Suppressor macrophage (primary cell): ENCODE results near the gene FAM216B.
"Not testable (repeated sequence)": the region's sequence is repeated elsewhere in the genome, so short reads cannot be mapped to it uniquely, and the experiment has no call there.

Experiments
- DNase-seq, 4 experiments: peaks; one replicate each; pipeline ENCODE4 v3.0.0-alpha.2; 2020 to 2022
- total RNA-seq, 17 experiments: gene quantifications; one replicate each; lab custom pipeline; 2026; ENCODE audit warnings: mixed read lengths in 6 of 17, inconsistent platforms in 3 of 17; lab: John Stamatoyannopoulos, UW

Gene FAM216B
- total RNA-seq, result 0 to 1.4 (median 0) reads per million in 17 experiments

DNA sequence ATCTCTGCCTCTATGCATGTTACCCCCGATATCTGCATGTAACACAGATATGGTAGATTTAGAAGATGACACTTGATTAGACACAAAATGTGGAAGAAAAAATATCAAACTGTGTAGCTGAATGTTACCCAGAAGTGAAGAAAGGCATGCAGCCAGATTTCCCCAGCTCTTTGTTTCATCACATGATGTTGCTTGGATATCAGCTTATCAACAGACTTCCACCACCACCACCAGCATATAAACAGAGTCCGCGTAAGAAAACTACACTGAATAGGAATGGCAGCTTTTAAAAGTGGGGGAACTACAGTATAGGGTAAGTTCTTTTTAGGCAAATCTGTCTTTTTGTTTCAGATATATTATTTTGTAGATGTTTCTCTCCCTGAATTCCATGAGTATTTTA is at the start of gene FAM216B:
FAM216B (plus strand) TSS at position 233 of the 400 bp plus-strand sequence. CDS start 2,484 bp downstream, outside the sequence.
- no peak for DNase-seq

DNA sequence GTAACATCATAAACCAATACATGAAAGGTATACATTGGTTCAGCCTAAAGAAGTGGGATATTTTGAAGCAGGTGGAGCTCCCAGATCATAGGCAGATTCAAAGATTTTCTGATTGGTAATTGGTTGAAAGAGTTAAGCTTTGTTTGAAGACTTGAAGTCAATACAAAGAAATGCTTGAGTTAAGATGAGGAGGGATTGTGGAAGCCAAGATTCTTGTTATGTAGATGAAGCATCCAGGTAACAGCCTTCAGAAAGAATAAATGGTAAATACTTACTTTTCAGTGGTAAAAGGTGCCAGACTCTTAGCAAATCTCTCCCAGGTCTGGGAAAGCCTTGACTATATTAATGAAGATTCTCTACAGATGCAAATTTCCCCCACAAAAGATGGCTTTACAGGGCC is 49.3 kb upstream of the FAM216B start:
- DNase-seq, result no peak

DNA sequence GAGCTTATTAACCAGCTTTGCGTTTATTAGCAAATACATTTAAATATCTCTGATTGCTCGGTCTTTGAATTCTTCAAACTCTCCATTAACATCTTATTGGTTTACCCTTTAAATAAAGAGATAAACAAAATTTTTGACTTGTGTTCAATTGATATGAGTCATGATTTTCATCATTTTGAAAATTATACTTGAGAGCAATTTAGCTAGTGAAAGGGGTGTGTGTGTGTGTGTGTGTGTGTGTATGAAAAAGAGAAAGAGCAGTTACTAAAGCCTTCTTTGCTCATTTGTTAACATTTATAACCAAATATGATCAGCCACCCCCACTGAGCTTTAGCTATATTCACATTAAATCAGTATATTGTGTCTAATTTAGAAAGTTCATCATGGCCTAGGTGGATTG is 48.3 kb upstream of the FAM216B start:
- DNase-seq, result no peak

DNA sequence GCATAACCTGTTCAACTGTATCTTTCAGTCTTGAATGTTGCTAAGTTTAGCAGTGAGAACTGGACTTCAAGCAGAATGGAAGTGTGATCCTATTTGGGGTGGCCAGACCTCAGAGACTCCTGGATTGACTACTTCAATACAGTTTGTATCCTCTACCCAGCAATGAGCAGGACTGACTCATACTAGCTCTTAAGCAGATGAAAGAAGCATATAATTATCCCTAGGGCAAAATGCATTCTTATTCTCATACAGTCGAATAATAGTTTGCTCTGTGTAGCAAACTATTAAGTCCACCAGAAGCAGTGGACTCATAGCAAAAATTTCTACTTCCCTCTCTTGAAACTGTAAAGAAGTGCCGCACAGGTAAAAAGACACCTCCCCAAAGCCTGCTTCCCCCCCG is 46.4 kb upstream of the FAM216B start:
- no peak for DNase-seq

DNA sequence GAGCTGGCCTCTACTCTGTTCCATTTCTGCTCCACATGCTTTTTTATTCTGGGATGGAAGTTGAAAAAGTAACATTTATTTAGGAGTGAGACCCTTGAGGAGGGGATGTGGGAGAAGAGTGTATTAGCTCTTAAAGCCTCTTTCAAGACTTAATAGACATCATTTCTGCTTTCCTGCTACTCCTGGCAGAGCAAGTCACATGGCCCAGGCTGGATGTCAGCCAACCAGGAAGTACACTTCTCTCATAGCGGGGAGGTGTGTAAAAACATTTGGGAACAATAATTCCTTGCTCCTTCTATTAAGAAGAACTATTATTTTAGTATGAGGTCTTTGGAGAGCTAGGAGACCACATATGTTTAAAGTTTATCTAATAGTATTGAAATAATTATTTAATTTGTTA is 40.6 kb upstream of the FAM216B start:
- DNase-seq, result peak; percentile 66 to 84 (median 76)

DNA sequence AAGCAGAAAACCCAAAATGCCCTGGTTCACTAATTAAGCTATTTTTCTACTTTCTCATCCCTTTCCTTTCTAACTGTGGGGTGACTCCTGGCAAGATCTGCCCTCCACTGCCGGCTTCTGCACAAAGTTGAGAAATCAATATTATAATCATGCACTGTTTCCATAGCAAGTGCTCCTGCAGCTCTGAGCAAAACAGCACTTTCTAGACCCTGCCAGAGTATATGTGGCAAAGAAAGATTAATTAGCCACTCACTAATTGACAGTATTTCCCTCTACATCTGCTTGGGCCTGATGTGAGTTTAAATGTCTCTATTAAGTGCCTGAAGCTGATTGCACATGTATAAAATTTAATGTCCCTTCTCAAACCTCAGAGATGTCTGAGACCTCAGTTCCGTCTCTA is 39.5 kb upstream of the FAM216B start:
- DNase-seq, result no peak

DNA sequence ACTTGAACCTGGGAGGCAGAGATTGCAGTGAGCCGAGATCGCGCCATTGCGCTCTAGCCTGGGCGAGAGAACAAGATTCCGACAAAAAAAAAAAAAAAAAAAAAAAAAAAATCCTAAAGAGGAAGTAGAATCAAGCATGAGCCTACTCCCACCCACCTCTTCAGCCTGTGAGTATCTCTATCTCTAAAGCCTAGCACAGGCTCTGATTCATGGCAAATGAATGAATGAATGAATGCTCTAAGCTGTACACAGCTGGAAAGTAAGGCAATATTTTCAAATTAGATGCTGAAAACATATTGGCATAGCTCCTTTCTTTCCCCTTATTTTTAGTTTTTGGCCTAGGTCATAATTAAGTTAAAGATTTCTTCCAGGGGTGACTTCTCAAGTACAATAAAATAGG is 35.7 kb upstream of the FAM216B start:
- peak; percentile 10 to 66 (median 62) for DNase-seq

DNA sequence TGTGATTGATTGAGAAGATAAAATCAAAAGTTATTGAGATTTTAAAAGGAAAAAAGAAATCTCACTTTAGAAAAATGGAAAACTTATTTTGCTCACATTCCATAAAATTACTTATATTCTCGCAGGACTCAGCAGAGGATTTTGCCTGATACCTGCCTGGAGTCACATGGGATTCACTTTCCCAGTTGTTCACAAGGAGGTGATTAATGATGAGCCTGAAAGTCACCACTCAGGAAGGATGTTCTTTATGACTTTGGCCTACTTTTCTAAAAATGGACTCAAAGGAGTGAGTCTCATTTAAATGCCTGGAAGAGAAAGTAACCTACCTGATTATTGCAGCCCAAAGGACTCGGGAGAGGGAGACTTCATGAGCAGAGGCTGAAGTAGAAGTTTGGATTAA is 34.5 kb upstream of the FAM216B start:
- DNase-seq, result no peak

DNA sequence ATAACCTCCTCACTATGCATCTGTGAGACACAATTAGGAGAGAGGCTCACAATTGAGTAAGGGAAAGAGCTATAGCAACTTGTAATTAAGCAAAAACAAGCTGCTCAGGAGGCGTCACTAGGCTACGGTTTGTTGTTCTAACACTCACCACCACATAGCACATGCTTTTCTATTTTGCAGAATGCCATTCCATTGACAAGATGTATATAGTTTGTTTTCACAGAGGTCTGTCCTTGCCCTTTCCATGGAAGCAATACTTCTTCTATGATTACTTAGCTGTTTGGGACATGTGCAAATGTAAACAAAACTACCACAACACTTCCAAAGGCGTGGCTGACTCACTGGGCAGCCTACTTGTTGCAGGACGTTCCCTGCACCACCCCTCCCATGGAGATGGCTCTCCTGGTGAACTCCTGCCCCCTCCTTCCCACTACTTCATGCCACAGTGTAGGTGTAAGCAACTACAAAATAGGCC is 33.9 kb upstream of the FAM216B start:
- DNase-seq, result peak in 1 of 4 experiments; percentile 12

DNA sequence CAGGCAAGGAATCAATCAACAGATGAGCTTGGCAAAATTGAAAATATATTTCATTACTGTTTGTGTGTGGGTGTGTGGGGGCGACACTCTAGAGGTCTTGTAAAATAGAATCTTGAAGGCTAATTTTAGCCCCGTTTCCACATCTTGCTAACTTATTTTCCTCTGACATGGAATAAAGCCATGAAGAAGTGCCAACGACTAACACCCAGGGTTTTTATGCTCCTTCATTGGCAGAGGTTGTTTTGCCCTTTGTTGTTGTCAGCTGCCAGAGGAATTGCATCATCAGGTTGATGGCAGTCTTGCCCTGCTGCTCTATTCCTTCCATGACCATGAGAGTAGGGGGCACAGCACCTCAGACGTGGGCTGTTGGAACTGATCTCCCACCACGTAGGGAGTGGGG is 30.6 kb upstream of the FAM216B start:
- DNase-seq, result no peak

DNA sequence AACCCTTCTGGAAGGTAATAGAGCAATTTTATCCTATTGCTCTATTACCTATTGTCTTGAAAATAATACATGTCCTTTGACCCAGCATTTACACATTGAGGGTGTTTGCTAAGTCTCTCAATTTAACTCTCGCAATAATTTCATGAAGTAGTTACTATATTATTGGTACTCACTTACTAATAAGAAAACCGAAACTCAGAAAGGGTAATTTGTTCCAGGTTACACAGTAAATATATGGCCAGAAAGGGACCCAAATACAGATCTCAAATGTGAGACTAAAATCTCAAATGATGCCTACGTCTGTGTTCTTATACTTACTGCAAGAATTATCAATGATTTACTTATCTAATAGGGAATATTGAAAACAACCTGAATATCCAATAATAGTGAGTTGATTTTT is 29.7 kb upstream of the FAM216B start:
- DNase-seq, result no peak

DNA sequence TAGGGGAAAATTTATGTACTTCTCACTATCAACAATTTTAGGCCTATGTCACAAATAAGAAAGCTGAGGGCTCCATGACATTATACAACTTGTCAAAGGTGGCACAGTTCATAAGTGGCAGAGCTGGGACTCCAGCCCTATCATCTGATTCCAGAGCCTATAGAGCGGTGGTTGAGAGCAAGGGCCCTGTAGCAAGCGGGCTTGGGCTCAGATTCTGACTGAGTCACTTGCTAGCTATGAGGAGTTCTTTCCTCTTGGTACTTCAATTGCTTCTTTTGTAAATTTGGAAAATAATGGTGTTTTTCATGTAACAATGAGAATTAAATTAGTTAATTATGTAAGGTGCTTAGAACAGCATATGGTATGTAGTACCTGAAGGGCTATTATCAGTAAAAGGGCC is 28.7 kb upstream of the FAM216B start:
- no peak for DNase-seq

DNA sequence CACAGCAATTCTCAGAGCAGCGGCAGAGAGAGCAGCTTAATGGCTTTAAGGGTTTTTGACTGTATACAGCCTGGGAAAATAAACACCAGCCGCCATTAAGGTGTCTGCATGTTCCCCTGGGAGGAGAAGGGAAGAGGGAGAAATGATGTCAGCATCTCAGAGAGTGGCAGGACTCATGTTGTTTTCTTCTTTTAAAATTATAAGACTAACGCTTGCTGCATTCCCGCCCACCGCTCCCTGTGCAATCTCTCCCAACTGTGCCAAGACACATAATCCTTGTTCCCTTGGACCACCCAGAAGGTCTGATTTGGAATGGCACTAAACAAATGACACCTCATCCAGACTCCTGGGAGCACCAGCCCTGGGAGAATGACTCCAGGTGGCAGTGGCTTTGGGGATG is 27.7 kb upstream of the FAM216B start:
- no peak for DNase-seq

DNA sequence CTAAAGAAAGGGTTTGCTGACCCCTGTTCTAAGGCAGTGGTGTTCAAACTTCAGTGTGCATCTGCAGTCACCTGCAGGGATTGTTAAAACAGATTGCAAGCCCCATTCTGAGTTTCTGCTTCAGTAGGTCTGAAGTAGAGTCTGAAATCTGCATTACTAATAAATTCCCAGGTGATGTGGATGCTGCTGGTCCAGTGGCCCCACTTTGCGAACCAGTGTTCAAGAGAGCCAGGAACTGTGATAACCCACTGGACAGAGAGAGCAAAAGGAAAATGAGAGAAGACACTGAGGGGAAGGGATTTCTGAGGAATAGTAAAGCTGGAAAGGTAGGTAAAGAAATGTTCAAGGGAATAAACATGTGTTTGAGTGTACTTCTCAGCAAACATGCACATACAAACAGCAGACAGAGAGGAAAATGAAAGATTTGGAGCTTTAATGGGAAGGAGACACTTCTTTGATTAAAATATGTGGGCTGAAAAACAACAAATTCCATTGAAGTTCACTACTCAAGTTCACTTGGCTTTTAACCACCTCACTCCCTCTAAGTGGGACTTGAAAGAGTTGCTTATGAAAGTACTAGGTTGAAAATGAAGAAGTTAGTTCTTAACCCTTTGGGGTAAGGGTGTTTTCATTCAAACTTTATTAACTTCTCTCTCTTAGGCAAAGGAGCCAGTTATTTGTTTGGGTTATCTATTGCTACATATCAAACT is 26.4 kb upstream of the FAM216B start:
- DNase-seq, result no peak

DNA sequence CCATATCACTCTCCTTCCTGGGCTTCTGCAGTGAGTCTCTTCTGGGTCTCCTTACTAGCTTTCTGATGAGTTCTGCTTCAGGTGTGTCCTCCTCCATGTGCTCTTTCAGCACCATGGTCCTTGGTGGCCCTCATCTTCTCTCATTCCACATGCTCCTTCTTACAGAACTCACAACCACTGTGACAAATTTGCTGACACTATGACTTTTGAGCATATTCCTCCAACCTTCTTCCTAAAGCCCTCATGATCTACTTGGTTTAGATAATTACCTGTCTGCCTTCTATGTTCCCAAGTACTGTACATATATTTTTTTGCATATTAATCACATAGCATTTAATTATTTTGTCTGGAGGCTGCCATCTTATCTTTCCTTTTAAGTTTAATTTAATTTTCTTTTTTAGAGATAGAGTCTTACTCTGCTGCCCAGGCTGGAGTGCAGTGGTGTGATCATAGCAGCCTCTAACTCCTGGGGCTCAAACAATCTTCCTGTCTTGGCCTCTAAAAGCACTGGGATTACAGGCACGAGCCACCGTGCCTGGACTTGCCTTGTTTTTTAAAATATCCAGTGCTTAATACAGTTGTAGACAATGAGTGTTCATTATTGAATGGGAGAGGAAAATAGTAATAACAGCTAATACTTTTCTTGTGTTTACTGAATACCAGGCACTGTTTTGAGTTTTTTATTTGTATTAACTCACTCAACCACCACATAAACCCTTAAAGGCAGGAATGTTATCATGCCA is 23.5 kb upstream of the FAM216B start:
- no peak for DNase-seq

DNA sequence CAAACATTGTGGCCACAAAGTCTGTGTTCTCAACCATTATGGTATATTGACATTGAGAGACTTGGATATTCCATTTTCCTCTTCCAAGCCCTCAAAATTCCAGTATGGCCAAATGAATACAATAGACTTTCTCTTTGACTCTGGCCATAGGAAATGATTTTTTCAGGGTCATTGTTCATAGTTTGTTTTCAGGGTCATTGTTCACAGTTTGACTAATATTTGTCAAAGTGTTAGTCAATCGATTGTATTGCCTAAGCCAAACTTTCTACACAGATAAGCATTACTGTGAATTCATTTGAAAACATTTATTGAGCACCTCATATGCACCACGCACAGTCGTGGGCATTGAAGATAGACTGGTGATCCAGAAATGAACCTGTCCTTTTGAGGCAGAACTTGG is 22.9 kb upstream of the FAM216B start:
- DNase-seq, result no peak

DNA sequence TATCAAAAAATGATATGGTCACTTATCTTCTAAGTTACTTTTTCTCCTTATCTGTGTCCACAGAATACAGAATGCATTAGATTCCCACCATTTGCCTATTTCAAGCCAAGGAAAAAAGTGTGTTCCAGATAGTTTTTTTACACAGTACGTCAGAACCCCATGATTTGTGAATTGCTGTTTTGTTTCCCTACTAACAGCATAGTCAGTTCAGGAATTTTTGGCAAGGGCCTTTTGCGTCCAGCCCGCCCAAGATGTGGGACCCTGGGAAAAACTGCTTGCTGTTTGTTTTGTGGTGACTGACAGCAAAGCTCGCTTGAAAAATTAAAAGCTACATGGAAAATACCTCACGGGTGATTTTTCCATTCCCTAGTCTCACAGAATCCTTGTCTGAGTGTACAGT is 20.4 kb upstream of the FAM216B start:
- no peak for DNase-seq

DNA sequence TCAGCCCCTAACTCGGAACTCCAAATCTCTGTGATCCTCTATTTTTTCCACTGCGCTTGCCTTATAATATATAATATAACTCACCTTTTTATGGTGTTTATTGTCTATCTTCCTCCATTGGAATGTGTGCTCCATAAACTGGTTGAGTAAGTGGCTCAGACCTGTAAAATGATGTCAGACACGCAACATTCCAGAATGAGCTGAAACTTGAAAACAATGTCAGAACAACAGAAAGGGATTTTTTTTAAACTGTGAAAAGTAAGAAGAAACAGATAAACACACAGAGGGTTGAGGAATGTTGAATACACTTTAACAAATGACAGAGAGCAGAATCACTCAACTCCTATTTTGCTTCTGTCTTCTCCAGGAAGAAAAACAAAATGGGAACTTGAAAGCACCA is 19.1 kb upstream of the FAM216B start:
- no peak for DNase-seq

DNA sequence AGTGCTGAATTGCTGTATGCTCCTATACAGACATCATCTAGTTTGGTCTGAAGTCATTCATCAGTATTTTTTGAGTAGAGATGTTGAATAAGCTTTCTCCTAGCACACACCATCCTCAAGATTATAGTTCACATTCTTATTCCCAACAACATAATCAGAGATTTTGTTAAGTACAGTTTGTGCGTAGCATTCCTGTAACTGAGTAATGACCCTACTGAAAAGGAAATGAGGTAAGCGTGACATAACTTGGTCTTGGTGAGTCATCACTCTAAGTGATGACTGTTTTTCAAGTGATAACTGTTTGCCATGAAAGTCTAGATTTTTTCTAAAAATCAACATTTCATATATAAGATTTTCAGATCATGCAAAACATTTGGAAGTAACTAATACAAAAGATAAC is 18.5 kb upstream of the FAM216B start:
- peak in 2 of 4 experiments; percentile 31 to 34 for DNase-seq

DNA sequence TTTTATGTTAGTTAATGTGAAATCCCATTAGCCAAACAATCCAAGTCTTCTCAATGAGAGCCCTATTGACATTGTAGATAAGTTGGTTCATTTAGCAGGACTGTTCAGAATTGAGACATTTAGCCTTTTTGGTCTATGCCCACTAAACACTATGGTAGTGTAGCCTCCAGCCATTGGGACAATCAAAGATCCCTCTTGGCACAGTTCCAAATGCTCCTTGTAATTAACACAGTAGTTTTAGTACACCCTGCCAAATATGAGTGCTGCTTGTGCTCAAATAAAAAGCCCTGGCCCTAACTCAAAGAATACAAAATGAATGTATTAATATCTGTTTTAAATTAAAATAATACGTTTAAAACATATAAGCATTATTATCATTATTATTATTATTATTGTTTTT is 15.4 kb upstream of the FAM216B start:
- DNase-seq, result no peak

DNA sequence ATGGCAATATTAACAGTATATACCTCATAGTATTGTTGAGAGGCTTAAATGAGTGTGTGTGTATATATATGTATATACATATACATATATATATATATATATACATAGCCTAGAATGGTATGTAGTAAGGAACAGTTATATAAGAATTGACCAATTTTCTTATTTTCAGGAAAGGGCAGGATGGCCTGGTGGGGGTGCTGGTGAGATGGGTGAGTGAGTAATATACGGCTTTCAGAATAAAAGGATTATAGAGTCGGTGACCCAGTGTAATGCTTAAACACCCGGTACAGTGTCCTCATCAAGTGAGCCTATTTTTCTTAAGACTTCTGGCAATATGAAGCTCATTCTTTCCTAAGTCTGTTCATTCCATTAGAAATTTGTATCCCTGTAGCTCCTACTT is 11.7 kb upstream of the FAM216B start:
- peak in 1 of 4 experiments; percentile 10 for DNase-seq

DNA sequence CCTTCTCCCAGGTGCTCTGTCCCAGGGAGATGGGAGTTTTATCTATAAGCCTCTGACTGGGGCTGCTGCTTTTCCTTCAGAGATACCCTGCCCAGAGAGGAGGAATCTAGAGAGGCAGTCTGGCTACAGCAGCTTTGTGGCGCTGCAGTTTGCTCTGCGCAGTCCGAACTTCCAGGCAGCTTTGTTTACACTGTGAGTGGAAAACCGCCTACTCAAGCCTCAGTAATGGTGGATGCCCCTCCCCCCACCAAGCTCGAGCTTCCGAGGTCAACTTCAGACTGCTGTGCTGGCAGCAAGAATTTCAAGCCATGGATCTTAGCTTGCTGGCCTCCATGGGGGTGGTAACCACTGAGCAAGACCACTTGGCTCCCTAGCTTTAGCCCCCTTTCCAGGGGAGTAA is 4.8 kb upstream of the FAM216B start:
- DNase-seq, result not testable (repeated sequence)

DNA sequence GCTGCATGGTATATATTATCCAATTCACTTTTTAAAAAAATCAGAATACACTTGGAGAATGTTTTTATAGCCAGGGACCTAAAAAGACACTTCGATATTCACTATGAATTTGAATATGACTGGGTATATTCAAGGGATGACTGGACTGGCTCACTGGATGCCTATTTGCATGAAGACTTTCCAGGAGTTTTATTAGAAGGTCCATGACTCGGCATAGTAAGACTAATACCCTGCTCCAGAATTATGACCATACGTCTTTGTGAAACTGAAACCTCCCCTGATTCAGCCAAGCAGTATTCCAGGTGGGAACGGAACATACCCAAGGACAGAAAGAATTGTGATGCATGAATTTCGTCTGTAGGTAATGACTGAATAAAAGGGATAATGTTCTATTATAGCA is 3.9 kb upstream of the FAM216B start:
- no peak for DNase-seq

DNA sequence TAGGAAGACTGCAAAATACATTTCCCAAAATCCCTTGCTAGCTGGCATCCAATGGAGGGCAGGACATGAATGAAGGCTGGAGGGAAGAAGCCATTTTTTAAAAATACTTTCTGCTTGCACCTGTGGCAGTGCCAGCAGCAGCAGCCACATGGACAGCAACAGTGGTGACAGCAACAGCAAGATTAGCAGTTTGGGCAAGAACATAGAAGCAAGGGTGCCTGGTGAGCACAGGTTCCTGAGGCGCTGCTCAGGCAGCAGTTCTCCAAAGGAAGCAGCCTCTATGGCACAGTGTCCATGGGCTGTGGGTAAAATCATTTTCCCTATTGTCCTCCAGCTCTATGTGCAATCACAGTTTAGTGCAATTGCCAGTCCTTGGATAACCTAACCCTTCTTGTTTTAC is 1.3 kb upstream of the FAM216B start:
- no peak for DNase-seq
